GM12878 (cell line): ENCODE measurements around the gene CHAC1. TPM values are rescaled to one million over a fixed set of nuclear protein-coding genes. Genes with fewer than 3 reads are reported as not detected.

Source experiments
- ASH2L ChIP-seq: fragments of 300-600, 200-600 bp; sonication (generic); IDR thresholded peaks from 2 replicates; pipeline ENCODE4 v1.6.1; 2017; ENCODE audit warnings: low read depth, mild to moderate bottlenecking, borderline replicate concordance
- CHD2 ChIP-seq: IDR thresholded peaks from 2 replicates; pipeline ENCODE4 v1.6.1; 2011; ENCODE audit warnings: low read depth, low read length, improper control_type of control experiment, borderline replicate concordance
- EGR1 ChIP-seq, 2 experiments: IDR thresholded peaks; 1 replicate in 1 of 2; 2 replicates in 1 of 2; pipeline ENCODE4 v1.6.1; 2011 to 2012; ENCODE audit warnings: low read depth in 2 of 2, low read length in 2 of 2, borderline replicate concordance in 1 of 2, mild to moderate bottlenecking in 1 of 2, moderate library complexity in 1 of 2
- KLF5 ChIP-seq: fragments of 450-650 bp; IDR thresholded peaks from 2 replicates; pipeline ENCODE4 v1.6.1; 2014; ENCODE audit warnings: mild to moderate bottlenecking; ENCODE audit not compliant: partially characterized antibody
- RCOR1 ChIP-seq: conservative IDR thresholded peaks from 2 replicates; pipeline ENCODE4 v1.6.1; 2012; ENCODE audit warnings: low read depth, low read length, improper control_type of control experiment
- SMARCA5 ChIP-seq: fragments of 450-650 bp; IDR thresholded peaks from 2 replicates; pipeline ENCODE4 v1.6.1; 2017; ENCODE audit warnings: mild to moderate bottlenecking
- SUPT20H ChIP-seq: IDR thresholded peaks from 2 replicates; pipeline ENCODE4 v1.6.1; 2011; ENCODE audit warnings: low read depth, mild to moderate bottlenecking, low read length, moderate library complexity, borderline replicate concordance; ENCODE audit not compliant: control insufficient read depth
- ZNF274 ChIP-seq: IDR thresholded peaks from one replicate; pipeline ENCODE4 v1.8.0; 2011; ENCODE audit not compliant: insufficient read length, insufficient read depth
- polyA plus RNA-seq, 11 experiments: library from polyadenylated mRNA; depleted of rRNA in 4 of 11; unstranded in 6 of 11; stranded (reverse) in 5 of 11; fragments of >200 nt; fragmentation: Nextera tagmentation in 4 of 11; fragmentation: Illumina TruSeq in 1 of 11; extraction: Ambion mirVana in 4 of 11; extraction: Trizol in 1 of 11; gene quantifications; 1 replicate in 1 of 11; 2 replicates in 10 of 11; pipeline versions ENCODE4 v1.2.1 to v1.2.3, GENCODE V29; 2011 to 2016; ENCODE audit warnings: inconsistent platforms in 2 of 11, missing spikeins in 2 of 11, low read depth in 1 of 11
- total RNA-seq, 4 experiments: library from RNA; depleted of rRNA in 3 of 4; stranded (reverse); fragments of >200 nt in 3 of 4; fragmentation: Illumina TruSeq in 1 of 4; extraction: Trizol in 1 of 4; gene quantifications; 2 replicates each; pipeline versions ENCODE4 v1.2.1 to v1.2.3, GENCODE V29; 2013 to 2021
- TF ChIP-seq, protein P1 (sequence below): fragments of 450-650 bp; formaldehyde crosslinking; IDR thresholded peaks from 2 replicates; pipeline ENCODE4 v1.4.0; 2022; ENCODE audit warnings: mild to moderate bottlenecking, moderate library complexity
- TF ChIP-seq, protein P2 (sequence below): IDR thresholded peaks from 2 replicates; pipeline ENCODE4 v1.6.1; 2011; ENCODE audit warnings: low read depth, mild to moderate bottlenecking, low read length, moderate library complexity, borderline replicate concordance; ENCODE audit errors: extremely low read depth
- TF ChIP-seq, protein P3 (sequence below): IDR thresholded peaks from 2 replicates; pipeline ENCODE4 v1.6.1; 2011; ENCODE audit warnings: borderline replicate concordance, low read depth, mild to moderate bottlenecking, moderate library complexity, mixed read lengths, low read length; ENCODE audit not compliant: insufficient read depth; ENCODE audit errors: extremely low read length

CHAC1 gene
- total and polyA plus RNA-seq, 10 of the 15 experiments (the other 5 are each of a cell fraction or from before 2014, with no cell fraction given), result 0.37 to 5.9 (median 3.3) TPM

- TF ChIP-seq, protein P1, sequence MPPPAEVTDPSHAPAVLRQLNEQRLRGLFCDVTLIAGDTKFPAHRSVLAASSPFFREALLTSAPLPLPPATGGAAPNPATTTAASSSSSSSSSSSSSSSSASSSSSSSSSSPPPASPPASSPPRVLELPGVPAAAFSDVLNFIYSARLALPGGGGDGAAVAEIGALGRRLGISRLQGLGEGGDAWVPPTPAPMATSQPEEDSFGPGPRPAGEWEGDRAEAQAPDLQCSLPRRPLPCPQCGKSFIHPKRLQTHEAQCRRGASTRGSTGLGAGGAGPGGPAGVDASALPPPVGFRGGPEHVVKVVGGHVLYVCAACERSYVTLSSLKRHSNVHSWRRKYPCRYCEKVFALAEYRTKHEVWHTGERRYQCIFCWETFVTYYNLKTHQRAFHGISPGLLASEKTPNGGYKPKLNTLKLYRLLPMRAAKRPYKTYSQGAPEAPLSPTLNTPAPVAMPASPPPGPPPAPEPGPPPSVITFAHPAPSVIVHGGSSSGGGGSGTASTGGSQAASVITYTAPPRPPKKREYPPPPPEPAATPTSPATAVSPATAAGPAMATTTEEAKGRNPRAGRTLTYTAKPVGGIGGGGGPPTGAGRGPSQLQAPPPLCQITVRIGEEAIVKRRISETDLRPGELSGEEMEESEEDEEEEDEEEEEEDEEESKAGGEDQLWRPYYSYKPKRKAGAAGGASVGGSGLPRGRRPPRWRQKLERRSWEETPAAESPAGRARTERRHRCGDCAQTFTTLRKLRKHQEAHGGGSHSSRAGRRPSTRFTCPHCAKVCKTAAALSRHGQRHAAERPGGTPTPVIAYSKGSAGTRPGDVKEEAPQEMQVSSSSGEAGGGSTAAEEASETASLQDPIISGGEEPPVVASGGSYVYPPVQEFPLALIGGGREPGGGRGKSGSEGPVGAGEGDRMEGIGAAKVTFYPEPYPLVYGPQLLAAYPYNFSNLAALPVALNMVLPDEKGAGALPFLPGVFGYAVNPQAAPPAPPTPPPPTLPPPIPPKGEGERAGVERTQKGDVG, result no peak
- TF ChIP-seq SUPT20H, result no peak
- no peak for TF ChIP-seq CHD2
- TF ChIP-seq KLF5, result no peak
- no peak for TF ChIP-seq SMARCA5
- TF ChIP-seq, protein P2, sequence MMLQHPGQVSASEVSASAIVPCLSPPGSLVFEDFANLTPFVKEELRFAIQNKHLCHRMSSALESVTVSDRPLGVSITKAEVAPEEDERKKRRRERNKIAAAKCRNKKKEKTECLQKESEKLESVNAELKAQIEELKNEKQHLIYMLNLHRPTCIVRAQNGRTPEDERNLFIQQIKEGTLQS, result no peak
- TF ChIP-seq ASH2L, result no peak
- TF ChIP-seq ZNF274, result no peak
- TF ChIP-seq RCOR1, result no peak
- TF ChIP-seq, protein P3, sequence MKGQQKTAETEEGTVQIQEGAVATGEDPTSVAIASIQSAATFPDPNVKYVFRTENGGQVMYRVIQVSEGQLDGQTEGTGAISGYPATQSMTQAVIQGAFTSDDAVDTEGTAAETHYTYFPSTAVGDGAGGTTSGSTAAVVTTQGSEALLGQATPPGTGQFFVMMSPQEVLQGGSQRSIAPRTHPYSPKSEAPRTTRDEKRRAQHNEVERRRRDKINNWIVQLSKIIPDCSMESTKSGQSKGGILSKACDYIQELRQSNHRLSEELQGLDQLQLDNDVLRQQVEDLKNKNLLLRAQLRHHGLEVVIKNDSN, result no peak
- TF ChIP-seq EGR1 (IDR thresholded peaks at IDR 0.05; ENCODE audit: borderline replicate concordance in 1 of 2, low read depth in 2 of 2, low read length in 2 of 2), result peak in 1 of 2 experiments; percentile 83; a peak in 2 of 3 replicates
These were observed 46.1 kb upstream of the CHAC1 start (continued) for GRCh38 chr15:40906991-40907802.
